IMR-90 (cell line): ENCODE results near the gene FOXK2. TPM values are rescaled to one million over a fixed set of nuclear protein-coding genes. Genes with fewer than 3 reads are reported as not detected.

Experiments used
- ATAC-seq: fragments of 200-7000 bp; cut with Tn5 transposase; 2 replicates; pipeline ENCODE4 v1.9.1; 2020; ENCODE audit warnings: low read depth, mild to moderate bottlenecking, moderate library complexity
- BruUV-seq: library from RNA; stranded (reverse); fragments of 400-500 nt; replicated peaks from 2 replicates; lab custom pipeline; 2021; lab: Mats Ljungman, UMichigan
- CTCF ChIA-PET: fragments of 300-600 bp; formaldehyde crosslinking; extraction: SDS; loops from one replicate; lab custom pipeline; 2021; ENCODE audit warnings: antibody characterized with exemption; lab: Yijun Ruan, JAX
- POLR2A ChIA-PET: fragments of 300-600 bp; sonication (Branson Sonifier 250); formaldehyde crosslinking; loops from one replicate; lab custom pipeline; 2022; ENCODE audit warnings: antibody characterized with exemption; ENCODE audit not compliant: unreplicated experiment; lab: Charles Lee
- DNase-seq: peaks from one replicate; pipeline ENCODE4 v3.0.0; 2013
- H2AFZ ChIP-seq: replicated peaks from 2 replicates; pipeline ENCODE3; 2013; ENCODE audit warnings: low read length, mild to moderate bottlenecking; ENCODE audit not compliant: poor library complexity
- H2AK5ac ChIP-seq: 2 replicates; pipeline ENCODE4 v1.6.1; 2013; ENCODE audit warnings: low read depth, low read length, inconsistent platforms
- H2AK9ac ChIP-seq: replicated peaks from 2 replicates; pipeline ENCODE3; 2013; ENCODE audit warnings: mild to moderate bottlenecking, low read depth, low read length, moderate library complexity; ENCODE audit not compliant: poor library complexity
- H2BK120ac ChIP-seq: 2 replicates; pipeline ENCODE4 v1.6.1; 2013; ENCODE audit warnings: low read depth, low read length, inconsistent platforms
- H2BK15ac ChIP-seq: 3 replicates; pipeline ENCODE4 v1.6.1; 2013; ENCODE audit warnings: low read depth, low read length, inconsistent platforms
- H2BK20ac ChIP-seq: 2 replicates; pipeline ENCODE4 v1.6.1; 2013; ENCODE audit warnings: low read depth, mild to moderate bottlenecking, inconsistent platforms, low read length, moderate library complexity
- H2BK5ac ChIP-seq: 2 replicates; pipeline ENCODE4 v1.6.1; 2013; ENCODE audit warnings: mild to moderate bottlenecking, low read depth, low read length, inconsistent platforms; ENCODE audit not compliant: poor library complexity, severe bottlenecking
- H3K14ac ChIP-seq: replicated peaks from 2 replicates; pipeline ENCODE4 v1.6.1; 2013; ENCODE audit warnings: low read depth, low read length, inconsistent platforms
- H3K18ac ChIP-seq: 2 replicates; pipeline ENCODE4 v1.6.1; 2013; ENCODE audit warnings: low read depth, low read length, control low read depth
- H3K23ac ChIP-seq: 2 replicates; pipeline ENCODE4 v1.6.1; 2013; ENCODE audit warnings: low read depth, low read length, inconsistent platforms
- H3K27ac ChIP-seq: 2 replicates; pipeline ENCODE4 v1.5.1; 2013; ENCODE audit warnings: mild to moderate bottlenecking, control low read depth, low read length; ENCODE audit not compliant: insufficient read depth
- H3K27me3 ChIP-seq: 2 replicates; pipeline ENCODE4 v1.6.1; 2013; ENCODE audit warnings: low read length; ENCODE audit not compliant: control insufficient read depth, insufficient read depth
- H3K36me3 ChIP-seq: 2 replicates; pipeline ENCODE4 v1.6.1; 2013; ENCODE audit warnings: low read length, mixed read lengths; ENCODE audit not compliant: control insufficient read depth, insufficient read depth
- H3K4ac ChIP-seq: 2 replicates; pipeline ENCODE4 v1.6.1; 2013; ENCODE audit warnings: low read depth, low read length, inconsistent platforms
- H3K4me1 ChIP-seq: 2 replicates; pipeline ENCODE4 v1.6.1; 2013; ENCODE audit warnings: low read length, mixed read lengths; ENCODE audit not compliant: control insufficient read depth, insufficient read depth
- H3K4me2 ChIP-seq: 2 replicates; pipeline ENCODE4 v1.6.1; 2013; ENCODE audit warnings: low read depth, mild to moderate bottlenecking, control low read depth, low read length, moderate library complexity
- H3K4me3 ChIP-seq: 2 replicates; pipeline ENCODE4 v1.5.1; 2013; ENCODE audit warnings: low read depth, mild to moderate bottlenecking, control low read depth, low read length, moderate library complexity; ENCODE audit not compliant: insufficient read depth
- H3K56ac ChIP-seq: 2 replicates; pipeline ENCODE4 v1.6.1; 2013; ENCODE audit warnings: low read length, inconsistent platforms; ENCODE audit not compliant: insufficient read depth; ENCODE audit errors: extremely low read depth
- H3K79me1 ChIP-seq, 2 experiments: 2 replicates each; pipeline ENCODE4 v1.6.1; 2013; ENCODE audit warnings: low read length in 2 of 2, inconsistent platforms in 1 of 2, low read depth in 1 of 2
- H3K9ac ChIP-seq: 2 replicates; pipeline ENCODE4 v1.6.1; 2013; ENCODE audit warnings: low read depth, low read length, control low read depth
- H3K9me1 ChIP-seq: 2 replicates; pipeline ENCODE4 v1.6.1; 2013; ENCODE audit warnings: low read length, inconsistent platforms; ENCODE audit not compliant: insufficient read depth
- H3K9me3 ChIP-seq: 2 replicates; pipeline ENCODE4 v1.6.1; 2013; ENCODE audit warnings: low read length; ENCODE audit not compliant: control insufficient read depth, insufficient read depth
- H4K20me1 ChIP-seq: 2 replicates; pipeline ENCODE4 v1.6.1; 2013; ENCODE audit warnings: low read length, inconsistent platforms; ENCODE audit not compliant: insufficient read depth
- H4K5ac ChIP-seq: 2 replicates; pipeline ENCODE4 v1.6.1; 2013; ENCODE audit warnings: mild to moderate bottlenecking, low read depth, low read length, control low read depth
- H4K8ac ChIP-seq, 2 experiments: 2 replicates each; pipeline ENCODE4 v1.6.1; 2013; ENCODE audit warnings: low read depth in 2 of 2, low read length in 2 of 2, control low read depth in 1 of 2, inconsistent platforms in 1 of 2
- H4K91ac ChIP-seq: 2 replicates; pipeline ENCODE4 v1.6.1; 2013; ENCODE audit warnings: low read depth, low read length, inconsistent platforms; ENCODE audit not compliant: insufficient read depth
- BHLHE40 ChIP-seq: fragments of 150-350 bp; IDR thresholded peaks from 2 replicates; pipeline ENCODE4 v1.6.1; 2016; ENCODE audit warnings: mild to moderate bottlenecking, low read depth, low read length
- CEBPB ChIP-seq: IDR thresholded peaks from 2 replicates; pipeline ENCODE4 v1.6.1; 2012; ENCODE audit warnings: low read depth, low read length, improper control_type of control experiment
- CHD1 ChIP-seq: IDR thresholded peaks from 2 replicates; pipeline ENCODE4 v1.6.1; 2012; ENCODE audit warnings: low read depth, low read length, improper control_type of control experiment
- ELK1 ChIP-seq: fragments of 150-350 bp; IDR thresholded peaks from 2 replicates; pipeline ENCODE4 v1.6.1; 2016; ENCODE audit warnings: low read depth, mild to moderate bottlenecking, low read length, moderate library complexity, borderline replicate concordance
- FOS ChIP-seq: fragments of 150-350 bp; IDR thresholded peaks from 2 replicates; pipeline ENCODE4 v1.6.1; 2016; ENCODE audit warnings: low read depth, low read length
- MAFK ChIP-seq: IDR thresholded peaks from 2 replicates; pipeline ENCODE4 v1.6.1; 2012; ENCODE audit warnings: low read depth, low read length, improper control_type of control experiment
- MAZ ChIP-seq: IDR thresholded peaks from 2 replicates; pipeline ENCODE4 v1.6.1; 2012; ENCODE audit warnings: low read depth, mild to moderate bottlenecking, low read length, improper control_type of control experiment, moderate library complexity, borderline replicate concordance
- MXI1 ChIP-seq: IDR thresholded peaks from 2 replicates; pipeline ENCODE4 v1.6.1; 2012; ENCODE audit warnings: low read depth, mild to moderate bottlenecking, low read length, moderate library complexity, borderline replicate concordance
- NFE2L2 ChIP-seq: fragments of 150-350 bp; IDR thresholded peaks from 2 replicates; pipeline ENCODE4 v1.6.1; 2016; ENCODE audit warnings: low read depth, mild to moderate bottlenecking, low read length
- POLR2A ChIP-seq: IDR thresholded peaks from 2 replicates; pipeline ENCODE4 v1.6.1; 2012; ENCODE audit warnings: mild to moderate bottlenecking, low read depth, low read length
- RAD21 ChIP-seq: IDR thresholded peaks from 2 replicates; pipeline ENCODE4 v1.6.1; 2012; ENCODE audit warnings: low read length, improper control_type of control experiment
- RCOR1 ChIP-seq: IDR thresholded peaks from 2 replicates; pipeline ENCODE4 v1.6.1; 2012; ENCODE audit warnings: mild to moderate bottlenecking, low read length, improper control_type of control experiment; ENCODE audit not compliant: insufficient replicate concordance
- RFX5 ChIP-seq: IDR thresholded peaks from 2 replicates; pipeline ENCODE4 v1.8.0; 2012; ENCODE audit warnings: low read depth, mild to moderate bottlenecking, low read length, moderate library complexity
- SMC3 ChIP-seq: fragments of 150-350 bp; IDR thresholded peaks from 2 replicates; pipeline ENCODE4 v1.6.1; 2016; ENCODE audit warnings: low read depth, mild to moderate bottlenecking, antibody characterized with exemption, low read length, moderate library complexity
- WGBS, 2 experiments: methylation state at CpG; one replicate each; pipeline versions ENCODE4 v1.1.5 to v1.1.7; 2013; ENCODE audit warnings: missing lambda C conversion rate in 2 of 2; ENCODE audit not compliant: insufficient read length in 1 of 2; ENCODE audit errors: extremely low coverage in 2 of 2; 5-methylcytosine and 5-hydroxymethylcytosine counted together
- dilution Hi-C: fragments of 300-500 bp; cut with HindIII; formaldehyde crosslinking; loops from one replicate; pipeline ENCODE4 v1.14.3; 2018; ENCODE audit warnings: low sequenced_read_pairs; ENCODE audit not compliant: unreplicated experiment
- in situ Hi-C: fragments of 300-500 bp; cut with MboI; formaldehyde crosslinking; loops from 3 replicates; pipeline ENCODE4 v1.14.3; 2019; ENCODE audit warnings: low sequenced_read_pairs, inconsistent platforms, mixed read lengths
- intact Hi-C: fragments of 100-400 bp; cut with micrococcal nuclease; formaldehyde crosslinking; loops from 2 replicates; pipeline ENCODE4 v1.10.0; 2022
- polyA plus RNA-seq, 3 experiments: library from polyadenylated mRNA; depleted of rRNA; stranded (reverse); fragments of >200 nt; gene quantifications; 2 replicates each; pipeline ENCODE4 v1.2.3, GENCODE V29; 2012; ENCODE audit warnings: low replicate concordance in 1 of 3
- total RNA-seq: library from RNA; depleted of rRNA; stranded (reverse); fragments of >200 nt; gene quantifications from 2 replicates; pipeline ENCODE4 v1.2.3, GENCODE V29; 2012
- TF ChIP-seq, protein P1 (sequence below): conservative IDR thresholded peaks from 2 replicates; pipeline ENCODE4 v1.5.1; 2012; ENCODE audit warnings: mild to moderate bottlenecking, low read depth, low read length, improper control_type of control experiment
- TF ChIP-seq, protein P2 (sequence below): fragments of 150-350 bp; IDR thresholded peaks from 2 replicates; pipeline ENCODE4 v1.6.1; 2017; ENCODE audit warnings: mild to moderate bottlenecking, antibody characterized with exemption, low read length, low read depth

Gene FOXK2
- total and polyA plus RNA-seq, 2 of the 4 experiments (the other 2 are of a cell fraction) = 12.5 to 20.0 TPM

DNA sequence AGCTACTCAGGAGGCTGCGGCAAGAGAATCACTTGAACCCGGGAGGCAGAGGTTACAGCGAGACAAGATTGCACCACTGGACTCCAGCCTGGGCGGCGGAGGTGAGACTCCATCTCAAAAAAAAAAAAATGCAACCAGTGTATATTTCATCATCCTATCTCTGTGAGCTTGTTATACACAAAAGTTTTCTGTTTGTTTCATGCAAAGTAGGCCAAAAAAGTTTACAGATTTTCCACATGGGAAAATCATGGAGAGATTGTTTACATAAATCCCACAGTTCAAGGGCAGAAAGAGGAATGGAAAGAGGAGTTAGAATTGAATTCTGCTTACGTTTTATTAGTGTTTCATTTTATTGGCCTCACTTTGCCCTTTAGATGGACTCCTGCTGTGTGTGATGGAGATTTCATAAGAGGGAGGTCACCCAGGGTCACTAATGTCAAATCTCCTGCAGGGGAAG, 36.3 kb upstream of the FOXK2 start:
- no peak overlapping the region for H3K4me2 ChIP-seq
- in situ Hi-C loops = no loop called here
- H3K27ac ChIP-seq = no peak overlapping the region
- H3K18ac ChIP-seq = no peak overlapping the region
- no peak overlapping the region for H2BK120ac ChIP-seq
- H3K79me1 ChIP-seq = no peaks in the 10 kb centered on the region
- 88% methylated on average over 3 of the region's 6 CpGs; no CpG with 5 or more reads in 1 of the 2 experiments for WGBS, 2 experiments
- no peak overlapping the region for H3K14ac ChIP-seq
- intact Hi-C loops = no loop called here
- peaks cover 73% of the 10 kb centered on the region for H3K36me3 ChIP-seq
- no peaks in the 10 kb centered on the region for H3K9me3 ChIP-seq
- no peak overlapping the region for H3K23ac ChIP-seq
- no peaks in the 10 kb centered on the region for H3K4me1 ChIP-seq
- ATAC-seq (no peak), DNase-seq (no peak)
- no peaks in the 10 kb centered on the region for H3K27me3 ChIP-seq
- TF ChIP-seq BHLHE40 (no peak), RFX5 (no peak), MAFK (no peak), POLR2A (no peak), CEBPB (no peak), CHD1 (no peak), MAZ (no peak), RCOR1 (no peak), NFE2L2 (no peak), SMC3 (no peak), RAD21 (no peak), FOS (no peak), MXI1 (no peak), ELK1 (no peak)
- TF ChIP-seq, protein P1, sequence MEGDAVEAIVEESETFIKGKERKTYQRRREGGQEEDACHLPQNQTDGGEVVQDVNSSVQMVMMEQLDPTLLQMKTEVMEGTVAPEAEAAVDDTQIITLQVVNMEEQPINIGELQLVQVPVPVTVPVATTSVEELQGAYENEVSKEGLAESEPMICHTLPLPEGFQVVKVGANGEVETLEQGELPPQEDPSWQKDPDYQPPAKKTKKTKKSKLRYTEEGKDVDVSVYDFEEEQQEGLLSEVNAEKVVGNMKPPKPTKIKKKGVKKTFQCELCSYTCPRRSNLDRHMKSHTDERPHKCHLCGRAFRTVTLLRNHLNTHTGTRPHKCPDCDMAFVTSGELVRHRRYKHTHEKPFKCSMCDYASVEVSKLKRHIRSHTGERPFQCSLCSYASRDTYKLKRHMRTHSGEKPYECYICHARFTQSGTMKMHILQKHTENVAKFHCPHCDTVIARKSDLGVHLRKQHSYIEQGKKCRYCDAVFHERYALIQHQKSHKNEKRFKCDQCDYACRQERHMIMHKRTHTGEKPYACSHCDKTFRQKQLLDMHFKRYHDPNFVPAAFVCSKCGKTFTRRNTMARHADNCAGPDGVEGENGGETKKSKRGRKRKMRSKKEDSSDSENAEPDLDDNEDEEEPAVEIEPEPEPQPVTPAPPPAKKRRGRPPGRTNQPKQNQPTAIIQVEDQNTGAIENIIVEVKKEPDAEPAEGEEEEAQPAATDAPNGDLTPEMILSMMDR = no peak
- TF ChIP-seq, protein P2, sequence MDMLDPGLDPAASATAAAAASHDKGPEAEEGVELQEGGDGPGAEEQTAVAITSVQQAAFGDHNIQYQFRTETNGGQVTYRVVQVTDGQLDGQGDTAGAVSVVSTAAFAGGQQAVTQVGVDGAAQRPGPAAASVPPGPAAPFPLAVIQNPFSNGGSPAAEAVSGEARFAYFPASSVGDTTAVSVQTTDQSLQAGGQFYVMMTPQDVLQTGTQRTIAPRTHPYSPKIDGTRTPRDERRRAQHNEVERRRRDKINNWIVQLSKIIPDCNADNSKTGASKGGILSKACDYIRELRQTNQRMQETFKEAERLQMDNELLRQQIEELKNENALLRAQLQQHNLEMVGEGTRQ = no peak
- H3K4me3 ChIP-seq = no peak overlapping the region
- no peak overlapping the region for H2BK20ac ChIP-seq
- H2BK5ac ChIP-seq = no peak overlapping the region
- no peak overlapping the region for H4K91ac ChIP-seq
- H4K20me1 ChIP-seq = no peaks in the 10 kb centered on the region; the same call in 1 of the 2 replicates
- H4K5ac ChIP-seq = no peak overlapping the region
- no peak overlapping the region for H2BK15ac ChIP-seq
- POLR2A ChIA-PET = no interaction called here
- no peak overlapping the region for H3K4ac ChIP-seq
- CTCF ChIA-PET = interaction anchor here (0.7 kb wide), 1 partner anchor 10 kb away, joined by 4 read pairs; no protein-coding TSS in a partner anchor
- no TSS peak for BruUV-seq
- no peak overlapping the region for H4K8ac ChIP-seq
- no peak overlapping the region for H3K56ac ChIP-seq
- H3K9ac ChIP-seq = no peak overlapping the region
- H2AK9ac ChIP-seq = no peak overlapping the region
- H2AK5ac ChIP-seq = no peak overlapping the region
- no peak overlapping the region for H2AFZ ChIP-seq
- no peaks in the 10 kb centered on the region for H3K9me1 ChIP-seq
- dilution Hi-C loops = no loop called here
